ENCODE measurements around the gene LASP1. TPM values are rescaled to one million over a fixed set of nuclear protein-coding genes. Genes with fewer than 3 reads are reported as not detected.

The LASP1 gene
- total RNA-seq, 4 donors from 2014 or later: 10.7 to 24.1 (median 20.5) TPM

DNA sequence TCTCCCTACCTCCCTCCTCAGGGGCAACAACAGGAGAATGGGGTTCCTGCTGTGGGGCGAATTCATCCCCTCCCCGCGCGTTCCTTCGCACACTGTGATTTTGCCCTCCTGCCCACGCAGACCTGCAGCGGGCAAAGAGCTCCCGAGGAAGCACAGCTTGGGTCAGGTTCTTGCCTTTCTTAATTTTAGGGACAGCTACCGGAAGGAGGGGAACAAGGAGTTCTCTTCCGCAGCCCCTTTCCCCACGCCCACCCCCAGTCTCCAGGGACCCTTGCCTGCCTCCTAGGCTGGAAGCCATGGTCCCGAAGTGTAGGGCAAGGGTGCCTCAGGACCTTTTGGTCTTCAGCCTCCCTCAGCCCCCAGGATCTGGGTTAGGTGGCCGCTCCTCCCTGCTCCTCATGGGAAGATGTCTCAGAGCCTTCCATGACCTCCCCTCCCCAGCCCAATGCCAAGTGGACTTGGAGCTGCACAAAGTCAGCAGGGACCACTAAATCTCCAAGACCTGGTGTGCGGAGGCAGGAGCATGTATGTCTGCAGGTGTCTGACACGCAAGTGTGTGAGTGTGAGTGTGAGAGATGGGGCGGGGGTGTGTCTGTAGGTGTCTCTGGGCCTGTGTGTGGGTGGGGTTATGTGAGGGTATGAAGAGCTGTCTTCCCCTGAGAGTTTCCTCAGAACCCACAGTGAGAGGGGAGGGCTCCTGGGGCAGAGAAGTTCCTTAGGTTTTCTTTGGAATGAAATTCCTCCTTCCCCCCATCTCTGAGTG lies 49.6 kb downstream of the LASP1 start:
- no peak for TF ChIP-seq POLR2A (IDR thresholded peaks at IDR 0.05)
- TF ChIP-seq, protein P1, sequence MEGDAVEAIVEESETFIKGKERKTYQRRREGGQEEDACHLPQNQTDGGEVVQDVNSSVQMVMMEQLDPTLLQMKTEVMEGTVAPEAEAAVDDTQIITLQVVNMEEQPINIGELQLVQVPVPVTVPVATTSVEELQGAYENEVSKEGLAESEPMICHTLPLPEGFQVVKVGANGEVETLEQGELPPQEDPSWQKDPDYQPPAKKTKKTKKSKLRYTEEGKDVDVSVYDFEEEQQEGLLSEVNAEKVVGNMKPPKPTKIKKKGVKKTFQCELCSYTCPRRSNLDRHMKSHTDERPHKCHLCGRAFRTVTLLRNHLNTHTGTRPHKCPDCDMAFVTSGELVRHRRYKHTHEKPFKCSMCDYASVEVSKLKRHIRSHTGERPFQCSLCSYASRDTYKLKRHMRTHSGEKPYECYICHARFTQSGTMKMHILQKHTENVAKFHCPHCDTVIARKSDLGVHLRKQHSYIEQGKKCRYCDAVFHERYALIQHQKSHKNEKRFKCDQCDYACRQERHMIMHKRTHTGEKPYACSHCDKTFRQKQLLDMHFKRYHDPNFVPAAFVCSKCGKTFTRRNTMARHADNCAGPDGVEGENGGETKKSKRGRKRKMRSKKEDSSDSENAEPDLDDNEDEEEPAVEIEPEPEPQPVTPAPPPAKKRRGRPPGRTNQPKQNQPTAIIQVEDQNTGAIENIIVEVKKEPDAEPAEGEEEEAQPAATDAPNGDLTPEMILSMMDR (IDR thresholded peaks at IDR 0.05 in 4 of 5, conservative IDR thresholded peaks at IDR 0.05 in 1 of 5): no peak
- peaks cover 27 to 40% of the 10 kb centered on the region in 2 donors for H3K4me1 ChIP-seq
- in situ Hi-C loops (cut with MboI; ENCODE audit: low sequenced_read_pairs in 4 of 4) (no loop called here), intact Hi-C loops (cut with DNase I; ENCODE audit: low total_unique reads) (no loop called here)
- no peaks in the 10 kb centered on the region for H3K27me3 ChIP-seq
- DNase-seq: no peak
- ATAC-seq: no peak
- peak overlapping the region; percentile 62 to 75 (median 68) for H3K27ac ChIP-seq
- peaks cover 0 to 26% of the 10 kb centered on the region in 2 donors for H3K36me3 ChIP-seq
- no peak overlapping the region for H3K4me3 ChIP-seq
- H3K9me3 ChIP-seq: no peaks in the 10 kb centered on the region

DNA sequence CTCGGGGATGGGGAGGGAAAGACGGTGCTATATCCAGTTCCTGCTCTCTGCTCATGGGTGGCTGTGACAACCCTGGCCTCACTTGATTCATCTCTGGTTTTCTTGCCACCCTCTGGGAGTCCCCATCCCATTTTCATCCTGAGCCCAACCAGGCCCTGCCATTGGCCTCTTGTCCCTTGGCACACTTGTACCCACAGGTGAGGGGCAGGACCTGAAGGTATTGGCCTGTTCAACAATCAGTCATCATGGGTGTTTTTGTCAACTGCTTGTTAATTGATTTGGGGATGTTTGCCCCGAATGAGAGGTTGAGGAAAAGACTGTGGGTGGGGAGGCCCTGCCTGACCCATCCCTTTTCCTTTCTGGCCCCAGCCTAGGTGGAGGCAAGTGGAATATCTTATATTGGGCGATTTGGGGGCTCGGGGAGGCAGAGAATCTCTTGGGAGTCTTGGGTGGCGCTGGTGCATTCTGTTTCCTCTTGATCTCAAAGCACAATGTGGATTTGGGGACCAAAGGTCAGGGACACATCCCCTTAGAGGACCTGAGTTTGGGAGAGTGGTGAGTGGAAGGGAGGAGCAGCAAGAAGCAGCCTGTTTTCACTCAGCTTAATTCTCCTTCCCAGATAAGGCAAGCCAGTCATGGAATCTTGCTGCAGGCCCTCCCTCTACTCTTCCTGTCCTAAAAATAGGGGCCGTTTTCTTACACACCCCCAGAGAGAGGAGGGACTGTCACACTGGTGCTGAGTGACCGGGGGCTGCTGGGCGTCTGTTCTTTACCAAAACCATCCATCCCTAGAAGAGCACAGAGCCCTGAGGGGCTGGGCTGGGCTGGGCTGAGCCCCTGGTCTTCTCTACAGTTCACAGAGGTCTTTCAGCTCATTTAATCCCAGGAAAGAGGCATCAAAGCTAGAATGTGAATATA lies 50.8 kb downstream of the LASP1 start:
- in situ Hi-C loops (cut with MboI; ENCODE audit: low sequenced_read_pairs in 4 of 4) (no loop called here), intact Hi-C loops (cut with DNase I; ENCODE audit: low total_unique reads) (no loop called here)
- no peaks in the 10 kb centered on the region for H3K27me3 ChIP-seq
- peaks cover 0 to 15% of the 10 kb centered on the region in 2 donors for H3K36me3 ChIP-seq
- ATAC-seq: no peak
- no peak for TF ChIP-seq POLR2A (IDR thresholded peaks at IDR 0.05)
- TF ChIP-seq, protein P1 (IDR thresholded peaks at IDR 0.05 in 4 of 5, conservative IDR thresholded peaks at IDR 0.05 in 1 of 5): no peak
- H3K4me3 ChIP-seq: no peak overlapping the region
- H3K27ac ChIP-seq: peak overlapping the region; percentile 62 to 75 (median 68)
- no peak for DNase-seq
- H3K4me1 ChIP-seq: peaks cover 27 to 40% of the 10 kb centered on the region in 2 donors
- no peaks in the 10 kb centered on the region for H3K9me3 ChIP-seq

DNA sequence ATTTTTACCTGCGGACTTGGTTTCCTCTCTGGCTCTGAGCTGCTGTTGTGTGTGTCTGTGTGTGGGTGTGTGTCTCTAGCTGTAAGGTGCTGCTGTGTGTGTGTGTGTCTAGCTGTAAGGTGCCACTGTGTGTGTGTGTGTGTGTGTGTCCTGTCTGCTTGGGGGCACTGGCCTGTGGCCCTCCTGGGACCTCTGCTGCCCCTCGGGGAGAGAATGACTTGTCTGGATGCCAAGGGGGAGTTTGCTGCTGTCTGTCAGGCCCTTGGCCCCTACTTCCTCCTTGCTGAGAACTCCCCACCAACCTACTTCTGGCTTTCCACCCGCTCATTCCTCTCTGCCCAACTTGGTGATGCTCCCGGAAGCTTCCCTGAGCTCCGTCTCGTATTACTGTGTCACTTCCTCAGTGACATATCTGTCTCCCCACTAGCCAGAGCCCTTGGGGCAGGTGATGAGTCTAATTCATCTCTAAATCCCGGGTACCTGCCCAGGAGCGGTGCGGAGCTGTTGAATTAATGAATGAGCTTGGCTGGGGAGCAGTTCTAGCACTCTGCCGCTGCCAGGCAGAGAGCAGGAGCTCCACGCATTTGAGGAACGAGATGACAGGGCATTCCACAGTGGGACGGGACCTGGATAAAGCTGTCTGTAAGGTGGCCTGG lies 52.0 kb downstream of the LASP1 start:
- Histone ChIP-seq H3K27ac (peak overlapping the region; percentile 62 to 75 (median 68)), H3K4me3 (peak overlapping the region in 1 of 4 donors; percentile 13), H3K27me3 (no peaks in the 10 kb centered on the region), H3K4me1 (peaks cover 27 to 40% of the 10 kb centered on the region in 2 donors), H3K36me3 (peaks cover 0 to 12% of the 10 kb centered on the region in 2 donors), H3K9me3 (no peaks in the 10 kb centered on the region)
- in situ Hi-C loops (cut with MboI; ENCODE audit: low sequenced_read_pairs in 4 of 4): no loop called here
- intact Hi-C loops (cut with DNase I; ENCODE audit: low total_unique reads): loop anchor here (2.0 kb wide), 1 partner anchor 53 kb away; no protein-coding TSS in a partner anchor
- peak in 1 of 2 donors; percentile 29 for ATAC-seq
- TF ChIP-seq POLR2A (IDR thresholded peaks at IDR 0.05): no peak
- TF ChIP-seq, protein P1 (IDR thresholded peaks at IDR 0.05 in 4 of 5, conservative IDR thresholded peaks at IDR 0.05 in 1 of 5): no peak
- no peak for DNase-seq

DNA sequence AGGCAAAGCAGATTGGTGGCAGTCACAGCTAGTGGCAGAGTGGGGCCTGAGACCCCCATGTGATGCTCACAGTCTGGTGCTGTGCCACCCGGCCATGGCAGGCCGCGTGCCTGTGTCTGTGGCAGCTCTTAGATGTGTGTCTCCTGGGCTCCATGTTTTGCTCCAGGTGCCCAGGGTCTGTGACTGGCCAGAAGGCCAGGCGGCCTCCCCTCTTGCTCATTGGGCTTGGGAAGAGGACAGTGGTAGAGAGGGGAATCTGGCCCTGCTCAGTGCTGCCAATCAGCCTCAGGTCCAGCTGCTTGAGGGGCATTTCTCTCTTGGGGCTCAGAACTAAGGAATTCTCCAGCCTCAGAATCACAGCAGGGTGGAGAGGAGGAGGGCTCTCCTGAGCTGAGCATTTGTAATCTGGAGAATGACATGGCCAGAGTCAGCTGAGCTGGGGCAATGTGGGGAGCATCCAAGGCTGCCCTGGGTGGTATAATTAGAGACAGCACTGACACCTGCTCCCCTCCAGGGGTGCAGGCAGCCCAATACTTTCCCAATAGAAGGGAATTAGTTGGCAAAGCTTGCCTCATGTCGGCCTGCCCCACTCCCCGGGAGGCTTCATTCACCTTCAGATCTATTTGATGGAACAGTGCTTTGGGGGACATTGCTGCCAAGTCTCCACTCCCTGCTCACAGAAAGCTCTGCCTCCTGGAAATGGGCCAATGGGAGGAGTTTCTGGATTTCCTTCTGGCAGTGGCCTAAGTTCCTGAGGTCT lies 52.9 kb downstream of the LASP1 start:
- TF ChIP-seq POLR2A (IDR thresholded peaks at IDR 0.05): no peak
- no peaks in the 10 kb centered on the region for H3K9me3 ChIP-seq
- ATAC-seq: peak; percentile 53 to 61
- H3K4me3 ChIP-seq: peak overlapping the region in 1 of 4 donors; percentile 13
- H3K36me3 ChIP-seq: peaks cover 0 to 12% of the 10 kb centered on the region in 2 donors
- in situ Hi-C loops (cut with MboI; ENCODE audit: low sequenced_read_pairs in 4 of 4) (no loop called here), intact Hi-C loops (cut with DNase I; ENCODE audit: low total_unique reads) (loop anchor here (2.0 kb wide), 1 partner anchor 54 kb away; no protein-coding TSS in a partner anchor)
- peaks cover 27 to 40% of the 10 kb centered on the region in 2 donors for H3K4me1 ChIP-seq
- H3K27ac ChIP-seq: peak overlapping the region; percentile 62 to 75 (median 68)
- DNase-seq: peak; percentile 50 to 65
- H3K27me3 ChIP-seq: no peaks in the 10 kb centered on the region
